Naive thymus-derived CD8-positive, alpha-beta T cell (primary cell): Measurements from ENCODE around the gene RFX1. TPM values are rescaled to one million over a fixed set of nuclear protein-coding genes. Genes with fewer than 3 reads are reported as not detected.
A peak's percentile ranks its signal among the peaks of the same experiment; 100 is the strongest.

Experiments used
- ATAC-seq, 2 donors: fragments of 150-1000 bp; cut with Tn5 transposase in 1 of 2; sonication (Bioruptor Pico), chemical (Tn5 transposase) in 1 of 2; 1 replicate in 1 of 2; 2 replicates in 1 of 2; pipeline ENCODE4 v1.10.0; 2021; ENCODE audit warnings: mild to moderate bottlenecking in 2 of 2, moderate library complexity in 2 of 2
- POLR2A ChIA-PET: fragments of 350-600 bp; sonication (Branson Sonifier 250); formaldehyde crosslinking; loops from one replicate; lab custom pipeline; 2021; ENCODE audit warnings: antibody characterized with exemption; lab: Charles Lee
- DNase-seq, 10 donors: peaks; one replicate each; pipeline versions ENCODE4 v3.0.0 to v3.0.0-alpha.2; 2020 to 2022
- H3K27ac Mint-ChIP-seq, 10 donors: one replicate each; pipeline ENCODE4 v1.8.0; 2020 to 2022; ENCODE audit warnings: mild to moderate bottlenecking in 10 of 10, mixed read lengths in 10 of 10, moderate library complexity in 4 of 10, inconsistent platforms in 1 of 10
- H3K27me3 Mint-ChIP-seq, 5 donors: one replicate each; pipeline ENCODE4 v1.8.0; 2021 to 2022; ENCODE audit warnings: mixed read lengths in 5 of 5
- H3K36me3 Mint-ChIP-seq, 3 donors: one replicate each; pipeline ENCODE4 v1.8.0; 2020 to 2022; ENCODE audit warnings: mixed read lengths in 3 of 3, mild to moderate bottlenecking in 2 of 3, inconsistent platforms in 1 of 3
- H3K4me1 Mint-ChIP-seq, 4 donors: one replicate each; pipeline ENCODE4 v1.8.0; 2021 to 2022; ENCODE audit warnings: mixed read lengths in 4 of 4
- H3K4me3 Mint-ChIP-seq, 10 donors: one replicate each; pipeline ENCODE4 v1.8.0; 2020 to 2022; ENCODE audit warnings: mild to moderate bottlenecking in 10 of 10, mixed read lengths in 10 of 10, moderate library complexity in 6 of 10, inconsistent platforms in 1 of 10
- H3K9me3 Mint-ChIP-seq, 9 donors: one replicate each; pipeline ENCODE4 v1.8.0; 2020 to 2022; ENCODE audit warnings: mixed read lengths in 9 of 9, mild to moderate bottlenecking in 3 of 9, inconsistent platforms in 1 of 9, moderate library complexity in 1 of 9
- polyA plus RNA-seq, 3 donors: library from polyadenylated mRNA; unstranded; fragments of 300-500 nt; fragmentation: Illumina TruSeq; gene quantifications; one replicate each; pipeline ENCODE4 v1.2.3, GENCODE V29; 2021
- total RNA-seq, 8 experiments: library from RNA in 2 of 8; stranded (reverse) in 2 of 8; gene quantifications; one replicate each; pipeline ENCODE4 v1.2.3 and lab custom pipeline; 2021 to 2026

Gene RFX1
- total and polyA plus RNA-seq, 5 experiments from 2014 or later, result 0.84 to 18.8 (median 1.1) TPM

DNA sequence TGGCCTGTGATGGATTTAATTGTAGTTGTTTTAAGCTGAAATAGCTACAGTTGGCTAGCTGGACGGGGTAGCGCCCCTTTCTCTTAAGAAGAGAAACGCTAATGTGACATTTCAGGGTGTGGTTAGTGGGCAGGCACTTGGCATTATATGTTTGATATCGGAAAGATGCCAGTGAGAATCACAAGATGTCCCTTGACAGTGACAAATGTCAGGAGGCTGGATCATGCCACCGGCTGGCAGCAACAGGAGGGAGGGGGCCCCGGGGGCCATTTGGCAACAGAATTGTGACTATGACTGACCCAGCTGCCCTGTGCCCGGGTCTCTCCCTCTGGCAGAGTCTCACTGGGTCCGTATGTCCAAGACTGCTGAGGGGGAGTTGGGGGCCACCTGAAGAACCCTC is 49.1 kb downstream of the RFX1 start:
- DNase-seq (no peak), ATAC-seq (no peak)
- Mint-ChIP-seq H3K27me3 (no peaks in the 10 kb centered on the region), H3K27ac (peak overlapping the region in 2 of 10 donors; percentile 72 to 80), H3K36me3 (peaks cover 0 to 55% (median 6%) of the 10 kb centered on the region in 3 donors), H3K4me3 (no peak overlapping the region), H3K9me3 (no peaks in the 10 kb centered on the region), H3K4me1 (peaks cover 4 to 35% (median 20%) of the 10 kb centered on the region in 4 donors)
- POLR2A ChIA-PET, result interaction anchor here (1.2 kb wide), 1 partner anchor 76 kb away, joined by 3 read pairs; no protein-coding TSS in a partner anchor

DNA sequence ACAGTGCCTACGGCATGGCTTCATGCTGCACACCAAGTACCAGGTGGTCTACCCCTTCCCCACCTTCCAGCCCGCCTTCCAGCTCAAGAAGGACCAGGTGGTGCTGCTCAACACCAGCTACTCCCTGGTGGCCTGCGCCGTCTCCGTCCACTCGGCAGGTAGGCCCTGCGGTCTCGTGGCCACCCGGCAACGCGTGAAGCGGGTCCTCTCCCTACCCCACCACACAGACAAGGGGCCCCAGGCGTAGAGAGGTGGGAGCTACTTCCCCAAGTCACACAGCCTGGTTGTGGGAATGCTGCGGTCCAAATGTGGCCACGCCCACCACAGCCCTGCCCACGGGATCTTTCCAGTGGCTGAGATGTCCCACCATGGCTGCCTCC is 49.8 kb downstream of the RFX1 start:
- peaks cover 8 to 41% (median 25%) of the 10 kb centered on the region in 4 donors for H3K4me1 Mint-ChIP-seq
- ATAC-seq (no peak), DNase-seq (no peak)
- no peaks in the 10 kb centered on the region for H3K27me3 Mint-ChIP-seq
- POLR2A ChIA-PET, result interaction anchor here (1.2 to 5.3 kb wide), 3 partner anchors 75 to 118 kb away, joined by 3 to 65 read pairs (median 4); partner anchors contain the start of gene IL27RA
- no peaks in the 10 kb centered on the region for H3K9me3 Mint-ChIP-seq
- peaks cover 0 to 51% (median 4%) of the 10 kb centered on the region in 3 donors for H3K36me3 Mint-ChIP-seq
- H3K4me3 Mint-ChIP-seq, result no peak overlapping the region
- H3K27ac Mint-ChIP-seq, result no peak overlapping the region

DNA sequence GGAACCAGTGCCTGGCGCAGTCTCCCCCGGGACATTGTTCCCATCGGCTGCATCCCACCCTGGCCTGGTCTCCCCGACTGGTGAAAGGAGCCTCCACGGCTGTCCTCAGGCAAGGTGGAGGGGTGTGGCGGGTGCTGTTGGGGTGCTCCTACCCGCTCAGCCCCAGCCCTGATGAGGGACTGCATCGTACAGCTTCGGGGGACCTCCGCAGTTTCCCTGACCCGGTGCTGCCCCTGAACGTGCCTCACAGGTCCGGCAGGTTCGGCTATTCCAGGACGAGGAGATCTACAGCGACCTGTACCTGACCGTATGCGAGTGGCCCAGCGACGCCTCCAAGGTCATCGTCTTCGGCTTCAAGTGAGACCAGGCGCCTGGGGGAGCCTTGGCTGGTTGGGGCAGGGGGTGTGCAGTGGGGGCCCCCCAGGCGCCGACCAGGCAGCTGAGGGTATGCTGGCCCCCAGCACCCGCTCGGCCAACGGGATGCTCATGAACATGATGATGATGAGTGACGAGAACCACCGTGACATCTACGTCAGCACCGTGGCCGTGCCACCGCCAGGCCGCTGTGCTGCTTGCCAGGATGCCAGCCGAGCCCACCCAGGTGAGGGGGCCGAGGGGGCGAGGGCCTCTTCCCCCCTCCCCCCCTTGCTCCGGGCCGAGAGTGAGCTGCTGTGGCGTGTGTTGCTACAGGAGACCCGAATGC is 50.3 kb downstream of the RFX1 start:
- POLR2A ChIA-PET, result interaction anchor here (0.9 to 5.3 kb wide), 4 partner anchors 47 to 119 kb away, joined by 4 to 65 read pairs (median 11); partner anchors contain the start of genes IL27RA and RFX1
- no peak for ATAC-seq
- peaks cover 0 to 49% (median 3%) of the 10 kb centered on the region in 3 donors for H3K36me3 Mint-ChIP-seq

DNA sequence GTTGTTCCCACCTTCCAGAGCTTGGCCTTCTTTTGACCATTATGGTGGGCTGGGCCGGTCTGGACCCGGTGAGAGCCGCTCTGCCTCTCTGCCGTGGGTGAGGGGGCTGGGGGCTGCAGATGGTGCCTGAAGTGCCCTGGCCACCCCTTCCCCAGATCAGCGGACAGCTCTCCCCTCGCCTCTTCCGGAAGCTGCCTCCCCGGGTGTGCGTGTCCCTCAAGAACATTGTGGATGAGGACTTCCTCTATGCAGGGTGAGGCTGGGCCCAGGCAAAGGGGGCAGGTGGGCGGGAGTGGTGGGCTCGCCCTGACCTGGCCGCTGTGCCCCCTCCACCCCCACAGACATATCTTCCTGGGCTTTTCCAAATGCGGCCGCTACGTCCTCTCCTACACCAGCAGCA is 51.9 kb downstream of the RFX1 start:
- DNase-seq (no peak), ATAC-seq (no peak)
- peaks cover 0 to 38% (median 2%) of the 10 kb centered on the region in 3 donors for H3K36me3 Mint-ChIP-seq
- H3K27me3 Mint-ChIP-seq, result no peaks in the 10 kb centered on the region
- H3K9me3 Mint-ChIP-seq, result no peaks in the 10 kb centered on the region
- H3K4me3 Mint-ChIP-seq, result peak overlapping the region; percentile 36 to 99 (median 88)
- H3K27ac Mint-ChIP-seq, result peak overlapping the region in 6 of 10 donors; percentile 29 to 81 (median 58)
- POLR2A ChIA-PET, result interaction anchor here (2.9 to 5.3 kb wide), 5 partner anchors 24 to 77 kb away, joined by 18 to 65 read pairs (median 38); partner anchors contain the start of genes IL27RA and RFX1
- peaks cover 8 to 36% (median 25%) of the 10 kb centered on the region in 4 donors for H3K4me1 Mint-ChIP-seq

More for the DNA sequence above, 50.3 kb downstream of the RFX1 start:
- H3K4me1 Mint-ChIP-seq, result peaks cover 8 to 41% (median 25%) of the 10 kb centered on the region in 4 donors
- H3K4me3 Mint-ChIP-seq, result no peak overlapping the region
- H3K27me3 Mint-ChIP-seq, result no peaks in the 10 kb centered on the region
- DNase-seq, result no peak
- H3K27ac Mint-ChIP-seq, result no peak overlapping the region
- no peaks in the 10 kb centered on the region for H3K9me3 Mint-ChIP-seq

DNA sequence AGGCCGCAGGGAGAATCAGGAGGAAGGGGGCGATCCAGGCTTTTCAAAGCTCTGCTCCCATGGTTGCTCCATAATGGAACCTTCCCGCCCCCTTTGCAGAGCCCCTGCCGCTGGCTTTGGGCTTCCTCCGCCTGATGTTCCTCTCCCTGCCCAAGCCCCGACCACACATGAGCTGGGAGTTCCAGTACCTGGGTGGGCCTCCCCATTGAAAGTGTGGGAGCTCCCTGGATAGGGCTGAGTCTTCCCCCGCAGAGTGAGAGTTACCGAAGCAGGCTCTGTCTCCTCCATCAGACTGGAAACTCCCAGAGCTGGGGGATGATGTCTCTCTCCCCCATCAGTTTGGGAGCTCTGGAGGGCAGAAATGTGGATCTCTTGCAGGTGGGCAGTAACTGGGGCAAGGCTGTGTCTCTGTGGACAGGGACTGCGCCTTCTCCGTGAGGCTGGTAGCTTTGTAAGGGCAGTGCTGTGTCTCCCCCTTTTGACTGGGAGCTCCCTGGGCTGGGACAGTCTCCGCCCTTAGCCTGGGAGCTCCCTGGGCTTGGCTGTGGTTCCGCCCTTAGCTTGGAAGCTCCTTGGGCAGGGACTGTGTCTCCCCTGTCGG is 53.1 kb downstream of the RFX1 start:
- DNase-seq, result peak in 1 of 10 donors; percentile 18
- H3K9me3 Mint-ChIP-seq, result no peaks in the 10 kb centered on the region
- H3K4me1 Mint-ChIP-seq, result peaks cover 7 to 28% (median 25%) of the 10 kb centered on the region in 4 donors
- H3K36me3 Mint-ChIP-seq, result peaks cover 0 to 33% (median 2%) of the 10 kb centered on the region in 3 donors
- H3K27me3 Mint-ChIP-seq, result no peaks in the 10 kb centered on the region
- POLR2A ChIA-PET, result interaction anchor here (0.5 to 5.3 kb wide), 19 partner anchors 9 to 569 kb away, joined by 3 to 65 read pairs (median 4); partner anchors contain the start of genes IL27RA, MISP3 and RFX1
- H3K4me3 Mint-ChIP-seq, result peak overlapping the region; percentile 74 to 99 (median 88)
- peak overlapping the region; percentile 53 to 97 (median 88) for H3K27ac Mint-ChIP-seq
- no peak for ATAC-seq

DNA sequence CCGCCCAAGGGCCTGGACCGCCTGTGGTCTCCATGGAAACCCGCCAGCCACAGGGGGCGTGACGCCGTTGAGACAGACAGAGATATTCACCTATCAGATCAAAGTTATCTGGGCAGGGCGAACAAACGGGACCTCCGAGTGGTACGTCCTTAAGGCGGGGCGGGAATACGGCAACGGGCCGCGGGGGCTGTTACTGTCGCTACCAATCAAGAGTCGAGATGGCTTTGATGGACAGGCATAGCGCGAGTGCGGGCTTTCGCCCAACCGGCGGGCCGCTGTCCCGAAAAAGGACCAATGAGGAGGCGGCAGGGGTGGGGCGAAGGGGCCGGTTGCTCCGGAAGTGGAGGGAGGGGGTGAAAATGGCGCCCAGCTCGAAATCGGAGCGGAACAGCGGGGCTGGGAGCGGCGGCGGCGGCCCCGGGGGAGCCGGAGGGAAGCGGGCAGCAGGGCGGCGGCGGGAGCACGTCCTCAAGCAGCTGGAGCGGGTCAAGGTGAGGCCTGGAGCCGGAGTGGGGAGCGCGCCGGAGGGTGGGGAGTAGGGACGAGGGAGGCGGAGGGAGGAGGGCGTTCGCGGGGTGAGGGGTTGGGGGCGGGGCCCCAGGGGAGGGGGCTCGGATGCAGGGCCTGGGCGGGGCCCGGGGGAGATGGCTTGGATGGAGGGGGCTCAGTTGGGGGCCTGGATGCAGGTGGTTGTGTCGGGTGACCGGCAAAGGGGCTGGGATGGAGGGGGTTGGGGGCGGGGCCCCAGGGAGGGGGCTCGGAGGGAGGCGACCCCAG is 53.8 kb downstream of the RFX1 start, which contains the start of gene DCAF15:
TSS of gene DCAF15 (plus strand) at position 356 of the 777 bp plus-strand sequence. CDS start at position 360, 4 bp downstream.
- Mint-ChIP-seq H3K27ac (peak within 1 kb of the TSS; percentile 88 to 98 (median 96)), H3K4me1 (peaks cover 7 to 28% (median 25%) of the 10 kb centered on the region in 4 donors), H3K27me3 (no peaks in the 10 kb centered on the region), H3K4me3 (peak within 1 kb of the TSS; percentile 88 to 99 (median 93)), H3K9me3 (no peaks in the 10 kb centered on the region), H3K36me3 (peaks cover 0 to 28% (median 2%) of the 10 kb centered on the region in 3 donors)
- POLR2A ChIA-PET, result interaction anchor here (0.5 to 5.3 kb wide), 22 partner anchors 8 to 569 kb away, joined by 3 to 65 read pairs (median 4); partner anchors contain the start of genes IL27RA, MISP3 and RFX1
- peak; percentile 96 to 97 for ATAC-seq
- peak; percentile 93 to 100 (median 99) for DNase-seq

DNA sequence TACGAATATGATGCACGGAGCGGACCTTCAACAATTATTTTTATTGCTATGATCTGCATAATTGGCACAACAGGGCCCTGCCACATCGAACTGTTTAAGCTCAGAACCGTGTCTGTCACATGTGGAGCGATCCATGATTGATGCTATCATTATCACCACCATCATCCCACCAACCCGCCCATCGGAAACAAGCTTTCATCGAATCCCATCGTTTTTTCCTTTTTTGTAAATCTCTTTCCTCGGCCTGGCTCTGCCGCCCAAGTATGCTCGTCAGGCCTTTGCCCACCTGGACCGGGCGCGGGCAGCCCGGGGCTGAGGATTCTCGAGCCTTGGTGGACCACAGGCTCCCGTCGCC is 54.3 kb downstream of the RFX1 start:
- DNase-seq (no peak), ATAC-seq (peak; percentile 10 to 18)
- H3K27me3 Mint-ChIP-seq, result no peaks in the 10 kb centered on the region
- H3K36me3 Mint-ChIP-seq, result peaks cover 0 to 22% (median 0%) of the 10 kb centered on the region in 3 donors
- peaks cover 7 to 26% (median 23%) of the 10 kb centered on the region in 4 donors for H3K4me1 Mint-ChIP-seq
- H3K27ac Mint-ChIP-seq, result peak overlapping the region; percentile 88 to 98 (median 96)
- peak overlapping the region; percentile 88 to 99 (median 93) for H3K4me3 Mint-ChIP-seq
- no peaks in the 10 kb centered on the region for H3K9me3 Mint-ChIP-seq
- POLR2A ChIA-PET, result interaction anchor here (0.5 to 5.3 kb wide), 16 partner anchors 9 to 140 kb away, joined by 3 to 65 read pairs (median 4); partner anchors contain the start of genes IL27RA and RFX1

DNA sequence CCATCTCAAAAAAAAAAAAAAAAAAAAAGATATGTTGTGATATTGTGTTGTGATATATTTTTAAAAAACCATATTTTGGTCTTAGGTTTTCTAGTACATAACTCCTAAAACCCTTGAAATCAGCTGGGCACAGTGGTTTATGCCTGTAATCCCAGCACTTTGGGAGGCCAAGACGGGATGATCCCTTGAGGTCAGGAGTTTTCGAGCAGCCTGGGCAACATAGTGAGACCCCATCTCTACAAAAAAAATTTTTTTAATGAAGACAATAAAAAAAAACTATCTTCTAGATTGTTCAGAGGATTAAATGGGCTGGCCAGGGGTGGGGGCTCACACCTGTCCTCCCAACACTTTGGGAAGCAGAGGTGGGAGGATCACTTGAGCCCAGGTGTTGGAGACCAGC is 55.1 kb downstream of the RFX1 start:
- POLR2A ChIA-PET, result interaction anchor here (0.7 to 5.3 kb wide), 7 partner anchors 9 to 140 kb away, joined by 3 to 65 read pairs (median 8); partner anchors contain the start of gene IL27RA
- peaks cover 0 to 18% (median 0%) of the 10 kb centered on the region in 3 donors for H3K36me3 Mint-ChIP-seq
- H3K4me1 Mint-ChIP-seq, result peaks cover 7 to 26% (median 23%) of the 10 kb centered on the region in 4 donors
- H3K4me3 Mint-ChIP-seq, result no peak overlapping the region
- DNase-seq (no peak), ATAC-seq (no peak)
- H3K9me3 Mint-ChIP-seq, result no peaks in the 10 kb centered on the region
- no peak overlapping the region for H3K27ac Mint-ChIP-seq
- H3K27me3 Mint-ChIP-seq, result no peaks in the 10 kb centered on the region

DNA sequence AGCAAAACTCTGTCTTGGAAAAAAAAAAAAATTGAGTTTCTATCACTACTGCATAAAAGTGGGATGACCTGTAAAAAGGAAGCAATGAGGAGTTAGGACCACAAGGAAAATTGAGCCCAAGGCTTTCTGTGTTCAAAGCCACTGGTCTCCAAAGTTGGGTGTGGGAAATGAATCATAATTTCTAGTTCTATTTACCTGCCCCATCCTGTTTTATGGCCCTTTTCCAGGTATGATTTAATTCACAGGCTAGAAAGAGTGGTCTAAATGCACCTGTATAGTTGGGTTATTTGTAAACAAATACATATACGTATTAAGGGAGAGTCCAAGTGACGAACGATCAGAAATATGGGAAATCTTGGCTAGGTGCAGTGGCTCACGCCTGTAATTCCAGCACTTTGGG is 59.7 kb downstream of the RFX1 start:
- POLR2A ChIA-PET, result no interaction called here
- H3K4me3 Mint-ChIP-seq, result no peak overlapping the region
- no peaks in the 10 kb centered on the region for H3K9me3 Mint-ChIP-seq
- no peaks in the 10 kb centered on the region for H3K27me3 Mint-ChIP-seq
- no peak overlapping the region for H3K27ac Mint-ChIP-seq
- ATAC-seq (no peak), DNase-seq (no peak)
- H3K36me3 Mint-ChIP-seq, result no peaks in the 10 kb centered on the region
- H3K4me1 Mint-ChIP-seq, result no peaks in the 10 kb centered on the region

DNA sequence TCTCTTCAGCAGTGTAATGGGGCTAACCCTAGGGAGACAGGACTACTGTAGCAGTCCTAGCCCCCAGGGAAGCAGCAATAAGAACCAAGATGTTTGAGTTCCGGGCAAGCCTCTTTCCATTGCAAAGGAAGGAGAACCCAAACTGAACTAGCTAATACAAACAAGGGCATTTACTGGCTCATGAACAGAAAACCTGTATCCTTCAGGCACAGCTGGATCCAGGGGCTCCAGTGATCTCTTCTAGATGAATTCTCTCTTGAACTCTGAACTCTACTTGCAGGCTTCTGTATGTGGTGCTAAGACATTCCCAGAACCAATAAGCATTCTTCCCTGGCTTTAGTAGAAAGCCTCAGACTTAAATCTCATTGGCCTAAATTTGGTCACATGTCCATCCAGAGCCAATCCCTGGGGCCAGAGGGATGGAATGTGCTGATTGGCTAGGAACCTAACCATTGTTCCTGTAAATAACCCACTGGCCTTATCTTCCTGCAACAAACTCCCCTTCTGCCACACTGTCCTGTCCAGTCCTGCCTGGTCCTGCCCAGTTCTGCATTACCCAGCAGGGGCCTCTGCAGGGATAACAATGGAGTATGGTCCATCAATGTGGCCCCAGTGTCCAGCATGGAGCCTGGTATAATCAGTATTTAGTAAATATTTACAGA is 64.0 kb downstream of the RFX1 start:
- DNase-seq, result no peak
- ATAC-seq, result no peak
- POLR2A ChIA-PET, result no interaction called here
- H3K27me3 Mint-ChIP-seq, result peaks cover 0 to 13% (median 3%) of the 10 kb centered on the region in 5 donors
- no peak overlapping the region for H3K27ac Mint-ChIP-seq
- no peak overlapping the region for H3K4me3 Mint-ChIP-seq
- peaks cover 0 to 3% (median 0%) of the 10 kb centered on the region in 4 donors for H3K4me1 Mint-ChIP-seq
- no peaks in the 10 kb centered on the region for H3K9me3 Mint-ChIP-seq
- H3K36me3 Mint-ChIP-seq, result no peaks in the 10 kb centered on the region

DNA sequence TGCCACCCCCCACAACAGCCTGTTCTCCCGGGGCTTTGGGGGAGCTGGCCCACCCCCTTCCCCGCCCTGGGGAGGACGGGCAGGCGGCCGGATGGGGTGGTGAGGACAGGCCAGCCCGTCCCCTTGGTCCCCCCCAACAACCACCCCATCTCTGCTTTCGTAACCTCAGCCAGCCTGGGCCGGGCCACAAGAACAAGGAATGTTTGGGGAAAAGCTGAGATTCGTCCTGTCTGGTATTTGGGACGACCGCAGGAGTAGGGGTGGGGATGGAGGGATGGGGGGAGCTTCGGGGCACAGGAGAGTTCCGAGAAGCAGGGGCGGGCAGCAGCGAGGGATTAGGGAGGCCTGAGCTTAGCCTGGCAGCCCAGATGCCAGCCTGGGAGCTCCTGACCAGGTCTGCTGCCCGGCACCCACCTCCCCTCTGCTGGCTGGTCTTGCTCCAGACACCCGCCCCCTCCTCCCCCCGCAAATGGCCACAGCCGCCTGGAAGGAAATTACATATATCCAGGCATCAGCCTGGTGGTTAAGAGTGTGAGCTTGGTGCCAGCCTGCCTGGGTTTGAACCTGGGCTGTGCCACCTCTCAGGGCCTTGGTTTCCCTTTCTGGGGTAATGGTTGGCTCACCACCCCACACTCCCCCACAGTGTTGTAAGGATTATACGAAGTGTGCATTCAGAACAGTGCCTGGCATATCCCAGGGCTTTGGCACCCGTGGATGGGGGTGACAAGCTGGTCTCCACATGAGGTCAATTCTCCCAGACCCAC is 67.6 kb downstream of the RFX1 start, which contains the start of gene PODNL1:
TSS of gene PODNL1 (minus strand) at position 117 of the 764 bp plus-strand sequence. CDS start 236 bp downstream, outside the sequence.
- H3K4me1 Mint-ChIP-seq, result peaks cover 5 to 15% (median 10%) of the 10 kb centered on the region in 4 donors
- no peak within 1 kb of the TSS for H3K4me3 Mint-ChIP-seq
- DNase-seq, result no peak
- H3K27me3 Mint-ChIP-seq, result peaks cover under 1 to 18% (median 6%) of the 10 kb centered on the region in 5 donors
- ATAC-seq, result no peak
- H3K27ac Mint-ChIP-seq, result no peak within 1 kb of the TSS
- POLR2A ChIA-PET, result interaction anchor here (0.5 to 1.6 kb wide), 5 partner anchors 9 to 633 kb away, joined by 3 to 4 read pairs (median 3); partner anchors contain the start of genes IL27RA and RFX1
- H3K36me3 Mint-ChIP-seq, result no peaks in the 10 kb centered on the region
- H3K9me3 Mint-ChIP-seq, result no peaks in the 10 kb centered on the region
